ENCODE results near the gene GALNT10.

Gene GALNT10

GRCh38 chr5:154242442-154242841 lies 51.9 kb downstream of the GALNT10 start:
- H3K27ac ChIP-seq, result no peak overlapping the region
- no peak for DNase-seq (ENCODE audit: low spot score)
- no peak for TF ChIP-seq CTCF (conservative IDR thresholded peaks at IDR 0.05; ENCODE audit: low read depth)
- ChIA-PET POLR2A (ENCODE audit: low non-redundant PET) (no interaction called here), CTCF (interaction anchor here (0.5 to 0.6 kb wide), 3 partner anchors 53 to 324 kb away, joined by 4 to 6 read pairs (median 4); no protein-coding TSS in a partner anchor)

- CTCF ChIA-PET, result interaction anchor here (0.5 to 0.6 kb wide), 2 partner anchors 54 to 324 kb away, joined by 4 to 6 read pairs; no protein-coding TSS in a partner anchor
- POLR2A ChIA-PET (ENCODE audit: low non-redundant PET), result no interaction called here
Observed at GRCh38 chr5:154242964-154243376, 52.4 kb downstream of the GALNT10 start.

GRCh38 chr5:154243736-154244135 lies 53.2 kb downstream of the GALNT10 start:
- ChIA-PET CTCF (no interaction called here), POLR2A (ENCODE audit: low non-redundant PET) (no interaction called here)
- DNase-seq (ENCODE audit: low spot score), result no peak
- TF ChIP-seq CTCF (conservative IDR thresholded peaks at IDR 0.05; ENCODE audit: low read depth), result no peak
- no peak overlapping the region for H3K27ac ChIP-seq

More at GRCh38 chr5:154242964-154243376, 52.4 kb downstream of the GALNT10 start:
- H3K27ac ChIP-seq, result no peak overlapping the region
- DNase-seq (ENCODE audit: low spot score), result no peak
- no peak for TF ChIP-seq CTCF (conservative IDR thresholded peaks at IDR 0.05; ENCODE audit: low read depth)

- ChIA-PET CTCF (interaction anchor here (0.7 kb wide), 1 partner anchor 396 kb away, joined by 6 read pairs; no protein-coding TSS in a partner anchor), POLR2A (ENCODE audit: low non-redundant PET) (interaction anchor here (0.5 kb wide), 1 partner anchor 1657 kb away, joined by 5 read pairs; no protein-coding TSS in a partner anchor)
- H3K27ac ChIP-seq, result no peak overlapping the region
- DNase-seq (ENCODE audit: low spot score), result no peak
- TF ChIP-seq CTCF (conservative IDR thresholded peaks at IDR 0.05; ENCODE audit: low read depth), result no peak
Observed at GRCh38 chr5:154244476-154244875, 53.9 kb downstream of the GALNT10 start.

GRCh38 chr5:154248691-154249090 lies 58.2 kb downstream of the GALNT10 start:
- DNase-seq (ENCODE audit: low spot score), result no peak
- POLR2A ChIA-PET (ENCODE audit: low non-redundant PET), result no interaction called here
- no peak for TF ChIP-seq CTCF (conservative IDR thresholded peaks at IDR 0.05; ENCODE audit: low read depth)
- no peak overlapping the region for H3K27ac ChIP-seq
- CTCF ChIA-PET, result interaction anchor here (0.5 kb wide), 1 partner anchor 847 kb away, joined by 3 read pairs; no protein-coding TSS in a partner anchor

- ChIA-PET POLR2A (ENCODE audit: low non-redundant PET) (no interaction called here), CTCF (no interaction called here)
- no peak for TF ChIP-seq CTCF (conservative IDR thresholded peaks at IDR 0.05; ENCODE audit: low read depth)
- H3K27ac ChIP-seq, result no peak overlapping the region
- DNase-seq (ENCODE audit: low spot score), result no peak
Observed at GRCh38 chr5:154249826-154250225, 59.3 kb downstream of the GALNT10 start.

Measured in RWPE1 (cell line).